GM18873 (cell line): Measurements from ENCODE around the gene CDH4.

Experiments used
- ATAC-seq: cut with Tn5 transposase; IDR thresholded peaks from one replicate; pipeline ENCODE4 v1.9.1; 2021; ENCODE audit warnings: mild to moderate bottlenecking, moderate library complexity, moderate number of reproducible peaks; ENCODE audit not compliant: unreplicated experiment, low FRiP score

Gene CDH4

DNA sequence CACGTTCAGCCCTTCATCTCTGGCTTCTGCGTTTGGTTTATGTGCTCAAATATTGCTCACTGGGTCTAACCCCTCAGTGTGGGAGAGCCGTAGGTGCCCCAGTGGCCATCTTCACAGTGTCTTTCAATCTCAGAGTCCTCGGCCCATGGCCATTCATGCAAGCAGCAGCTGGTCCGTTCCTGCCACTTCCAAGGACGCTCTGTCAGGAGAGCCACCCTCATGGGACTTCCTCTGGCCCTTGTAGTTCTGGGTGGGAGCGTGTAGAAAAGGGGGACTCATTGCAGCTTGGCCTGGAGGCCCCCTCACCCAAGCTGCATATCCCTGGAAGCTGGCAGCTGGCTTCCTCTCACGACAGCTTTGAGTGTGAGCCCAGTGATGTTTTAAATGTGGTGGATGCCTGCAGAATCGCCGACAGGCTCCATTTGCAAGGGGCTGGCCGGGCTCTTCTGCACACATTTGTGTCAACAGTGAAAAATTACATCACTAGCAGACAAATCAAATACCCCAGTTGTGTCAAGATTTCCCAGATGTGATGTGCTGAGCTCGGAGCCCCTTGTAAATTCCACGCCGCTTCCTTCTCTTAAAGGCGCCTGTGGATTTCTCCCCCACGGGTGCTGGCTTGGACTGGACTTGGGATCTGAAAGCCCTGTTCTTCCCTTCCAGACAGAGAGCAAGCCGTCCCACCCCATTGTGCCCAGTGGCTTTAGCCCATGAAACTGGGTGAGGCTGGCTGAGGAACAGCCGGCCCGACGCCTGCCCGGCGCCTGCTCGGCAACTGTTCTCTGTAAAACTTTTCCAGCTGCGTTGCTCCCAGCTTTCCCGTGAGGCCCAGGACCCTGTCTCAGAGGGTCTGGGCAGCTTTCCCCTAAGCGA, 453.6 kb downstream of the CDH4 start:
- no peak for ATAC-seq

DNA sequence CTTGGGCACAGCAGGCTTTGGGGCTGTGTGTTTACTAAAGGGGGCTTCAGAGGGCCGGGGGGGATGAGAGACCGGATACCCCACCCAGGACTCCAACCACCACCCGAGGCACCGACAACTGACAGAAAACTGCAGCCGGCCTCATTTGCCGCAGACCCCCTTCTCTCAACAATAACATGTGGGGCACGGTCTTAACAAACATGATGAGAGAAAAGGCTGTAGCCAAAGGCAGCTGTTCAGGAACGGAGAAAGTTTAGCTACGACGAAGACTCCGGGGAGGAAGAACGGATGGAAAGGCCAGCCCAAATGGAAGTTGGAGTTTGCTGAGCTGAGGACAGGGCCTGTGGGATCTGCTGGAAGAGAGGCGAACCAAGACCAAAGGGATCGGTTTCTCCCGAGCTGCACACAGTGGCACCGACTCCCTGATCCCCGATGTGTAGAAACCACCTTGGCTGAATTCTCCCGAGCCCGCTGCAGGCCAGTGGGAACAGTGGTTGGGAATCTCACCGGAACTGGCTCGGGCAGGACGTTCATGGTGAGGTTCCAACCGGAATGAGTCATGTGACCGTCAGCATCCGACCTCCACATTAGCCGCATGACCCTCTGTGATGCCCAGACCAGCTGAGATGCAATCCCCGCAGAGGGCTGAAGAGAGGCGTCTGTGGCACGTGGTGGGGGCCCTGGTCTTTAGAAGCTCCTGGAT, 454.3 kb downstream of the CDH4 start:
- ATAC-seq, result no peak

DNA sequence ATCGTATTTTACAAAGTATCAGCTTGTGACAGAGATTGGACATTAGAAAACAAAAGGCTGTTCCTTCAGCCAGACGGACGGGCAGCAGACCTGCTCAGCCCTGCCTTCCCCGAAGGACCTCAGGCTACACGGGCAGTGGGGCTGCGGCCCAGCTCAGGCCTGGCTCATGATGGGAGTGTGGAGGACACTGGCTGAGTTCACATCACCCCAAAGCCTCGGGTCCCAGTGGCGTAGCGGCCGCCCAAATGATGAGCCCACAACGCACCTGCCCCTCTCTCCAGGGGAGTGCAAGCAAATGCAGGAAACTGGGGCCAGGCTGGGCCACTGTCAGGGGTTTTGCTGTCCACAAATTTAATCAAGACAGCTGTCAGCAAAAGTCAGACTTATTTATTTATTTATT, 456.8 kb downstream of the CDH4 start:
- no peak for ATAC-seq

DNA sequence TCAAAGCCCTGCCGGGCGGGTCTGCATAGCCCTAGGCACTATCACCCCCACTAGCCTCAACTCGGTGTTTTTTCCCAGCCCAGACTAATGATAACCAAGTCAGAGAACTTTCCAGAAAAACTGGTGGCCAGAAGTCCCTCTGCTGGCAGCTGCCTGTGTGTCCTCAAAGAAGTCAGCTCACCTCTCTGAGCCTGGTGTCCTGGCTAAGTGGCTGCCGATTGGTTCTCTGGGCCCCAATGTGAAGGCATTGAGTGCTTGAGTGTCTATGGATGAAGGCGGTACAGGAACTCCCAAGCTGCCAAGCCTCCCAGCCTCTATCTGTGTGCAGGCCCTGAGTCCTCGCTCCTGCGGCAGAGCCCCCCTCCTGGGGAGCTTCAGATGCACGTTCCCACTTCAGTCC, 458.0 kb downstream of the CDH4 start:
- ATAC-seq, result no peak

DNA sequence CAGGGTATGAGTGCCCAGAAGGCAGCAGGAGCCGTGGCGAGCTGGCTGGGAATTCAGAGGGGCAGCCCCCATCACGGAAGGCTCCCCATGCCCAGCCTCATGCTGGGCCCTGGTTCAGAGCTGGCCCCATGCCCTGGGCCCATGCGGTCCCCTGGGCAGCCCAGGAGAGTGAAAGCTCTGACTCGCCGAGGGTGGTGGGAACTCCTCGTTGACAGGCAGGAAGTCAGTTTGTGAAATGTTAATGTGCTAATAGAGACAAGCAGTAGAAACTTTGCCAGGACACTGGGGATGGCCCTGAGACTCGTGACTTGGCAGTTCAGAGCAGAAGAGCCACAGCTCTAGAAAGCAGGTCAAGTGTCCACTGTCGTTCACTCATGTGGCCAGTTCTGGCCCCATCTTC, 460.6 kb downstream of the CDH4 start:
- no peak for ATAC-seq

DNA sequence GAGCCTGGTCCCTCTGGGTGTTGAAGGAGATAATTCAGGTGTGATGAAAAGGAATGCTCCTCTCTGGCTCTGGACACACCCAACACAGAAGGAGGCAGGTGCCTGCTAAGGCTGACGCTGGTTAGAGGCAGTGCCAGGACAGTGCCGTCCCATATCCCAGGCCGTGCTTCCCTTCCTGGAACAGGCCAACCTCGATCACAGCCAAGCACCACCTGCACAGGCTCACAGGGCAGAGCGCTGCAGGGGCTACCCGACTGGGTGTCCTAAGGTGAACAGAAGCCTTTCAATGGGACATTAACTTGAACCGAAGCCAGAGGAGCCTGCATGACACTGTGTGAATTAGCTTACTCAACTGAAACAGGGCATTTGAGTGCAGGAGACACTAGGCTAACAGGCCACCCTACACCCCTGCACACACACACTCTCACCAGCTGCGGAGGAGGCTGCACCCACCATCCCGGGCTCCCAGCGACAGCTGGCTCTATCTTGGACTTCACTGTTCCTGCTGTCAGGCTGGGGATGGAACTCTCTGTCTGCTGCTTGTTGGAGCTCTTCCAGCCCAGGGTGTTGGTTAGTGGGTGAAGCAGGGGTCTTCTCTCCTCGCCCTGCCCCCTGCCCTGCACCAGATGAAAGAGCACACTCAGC, 466.4 kb downstream of the CDH4 start:
- no peak for ATAC-seq

DNA sequence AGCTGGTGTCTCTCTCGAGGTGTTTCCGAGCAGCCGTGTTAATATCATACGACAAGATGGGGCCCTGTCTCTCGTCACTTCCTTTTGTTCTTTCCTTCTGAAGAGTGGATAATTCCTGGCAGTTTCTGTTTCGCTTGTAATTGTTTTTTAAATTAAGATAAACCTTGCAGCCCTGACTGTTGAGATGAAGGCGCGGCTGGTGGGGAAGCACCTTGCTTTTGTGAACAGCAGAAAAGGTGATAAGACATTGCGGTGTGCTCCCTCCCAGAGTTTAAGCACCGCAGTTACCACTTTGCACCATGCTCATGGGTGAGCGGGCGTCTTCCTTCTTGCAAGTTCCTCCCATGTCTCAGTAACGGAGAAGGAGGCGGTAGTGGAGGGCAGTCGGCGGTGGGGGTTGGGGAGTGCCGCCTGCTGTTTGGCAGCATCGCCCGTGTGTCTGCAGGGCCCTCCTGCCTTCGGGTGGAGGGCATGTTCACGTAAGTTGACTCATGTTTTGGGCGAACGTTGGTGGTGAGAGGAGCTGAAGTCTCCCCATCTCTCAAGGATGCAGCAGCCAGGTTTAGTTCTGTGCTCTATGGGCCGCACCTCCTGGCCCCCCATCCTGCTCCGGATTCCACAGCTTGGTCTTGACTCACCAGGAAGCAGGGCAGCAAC, 467.8 kb downstream of the CDH4 start:
- ATAC-seq, result no peak

DNA sequence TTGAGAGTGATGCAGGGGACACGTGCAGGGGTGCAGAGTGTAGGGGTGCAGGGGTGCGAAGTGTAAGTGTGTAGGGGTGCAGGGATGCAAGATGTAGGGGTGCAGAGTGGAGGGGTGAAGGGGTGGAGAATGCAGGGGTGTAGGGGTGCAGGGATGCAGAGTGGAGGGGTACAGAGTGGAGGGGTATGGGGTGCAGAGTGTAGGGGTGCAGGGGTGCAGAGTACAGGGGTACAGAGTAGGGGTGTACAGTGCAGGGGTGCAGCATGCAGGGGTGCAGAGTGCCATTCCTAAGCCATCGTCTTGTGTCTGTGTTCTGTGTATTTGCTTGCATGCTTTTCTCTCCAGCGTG, 468.3 kb downstream of the CDH4 start:
- no peak for ATAC-seq

DNA sequence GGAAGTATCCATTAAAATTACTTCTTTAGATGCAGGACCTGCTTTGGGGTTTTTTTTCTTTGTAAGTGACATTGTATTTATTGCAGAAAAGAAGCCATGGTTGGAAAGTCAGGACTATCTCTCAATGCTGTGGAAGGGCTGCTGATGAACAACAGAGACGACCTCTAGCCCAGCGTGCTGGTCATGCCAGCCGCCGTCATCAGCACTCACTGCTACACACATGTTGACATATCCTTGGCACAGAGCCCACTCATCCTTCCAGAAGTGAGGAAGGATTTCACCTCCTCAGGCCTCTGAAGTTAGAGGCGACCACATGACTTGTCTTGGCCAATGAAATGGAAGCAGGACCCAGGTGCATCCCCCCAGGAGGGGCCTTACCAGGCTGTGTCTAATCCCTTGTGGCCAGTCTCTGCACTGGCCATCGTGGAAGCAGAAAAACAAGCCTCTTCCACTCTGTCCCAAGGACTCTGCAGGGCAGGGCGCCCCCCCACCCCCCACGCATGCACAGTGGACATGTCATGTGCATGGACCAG, 470.2 kb downstream of the CDH4 start:
- ATAC-seq, result no peak

DNA sequence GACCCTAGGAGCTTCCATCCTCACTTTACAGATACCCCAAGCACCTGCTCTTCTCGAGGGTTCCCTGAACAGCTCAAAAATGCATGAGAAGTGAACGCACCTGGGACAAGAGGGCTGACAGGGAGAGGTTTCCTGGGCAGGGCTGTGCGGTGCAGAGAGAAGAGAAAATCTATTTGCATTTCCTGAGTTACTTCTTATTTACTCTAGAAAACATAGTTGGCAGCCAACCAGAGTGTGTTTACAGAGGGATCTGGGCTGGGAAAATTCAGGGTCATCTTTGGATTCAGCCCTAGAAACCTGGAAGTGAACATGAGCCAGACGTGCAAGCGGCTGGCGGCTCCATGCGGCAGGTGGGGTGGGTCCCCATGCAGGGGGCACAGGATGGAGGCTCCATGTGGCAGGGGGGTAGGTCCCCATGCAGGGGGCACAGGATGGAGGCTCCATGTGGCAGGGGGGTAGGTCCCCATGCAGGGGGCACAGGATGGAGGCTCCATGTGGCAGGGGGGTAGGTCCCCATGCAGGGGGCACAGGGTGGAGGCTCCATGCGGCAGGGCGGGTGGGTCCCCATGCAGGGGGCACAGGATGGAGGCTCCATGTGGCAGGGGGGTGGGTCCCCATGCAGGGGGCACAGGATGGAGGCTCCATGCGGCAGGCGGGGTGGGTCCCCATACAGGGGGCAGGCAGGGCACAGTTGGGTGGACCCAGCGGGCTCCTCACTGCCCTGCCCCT, 471.6 kb downstream of the CDH4 start:
- no peak for ATAC-seq

DNA sequence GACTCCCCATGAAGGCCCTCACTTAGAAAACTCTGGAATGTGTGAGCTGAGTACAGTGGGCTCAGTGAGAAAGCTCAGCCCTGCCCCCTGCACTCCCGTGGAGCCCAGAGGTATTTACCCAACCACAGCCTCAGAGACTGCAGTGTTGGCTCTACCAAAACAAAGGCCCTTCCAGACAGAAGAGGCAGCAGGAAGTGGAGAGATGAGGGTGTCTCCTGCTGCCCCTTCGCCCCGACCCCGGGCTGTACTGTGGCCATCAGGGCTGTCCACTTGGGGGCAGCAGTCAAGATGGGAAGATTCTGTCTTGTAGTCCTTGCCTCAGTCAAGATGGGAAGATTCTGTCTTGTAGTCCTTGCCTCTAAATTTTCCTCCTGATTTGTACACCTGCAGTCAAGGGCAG, 472.3 kb downstream of the CDH4 start:
- no peak for ATAC-seq

DNA sequence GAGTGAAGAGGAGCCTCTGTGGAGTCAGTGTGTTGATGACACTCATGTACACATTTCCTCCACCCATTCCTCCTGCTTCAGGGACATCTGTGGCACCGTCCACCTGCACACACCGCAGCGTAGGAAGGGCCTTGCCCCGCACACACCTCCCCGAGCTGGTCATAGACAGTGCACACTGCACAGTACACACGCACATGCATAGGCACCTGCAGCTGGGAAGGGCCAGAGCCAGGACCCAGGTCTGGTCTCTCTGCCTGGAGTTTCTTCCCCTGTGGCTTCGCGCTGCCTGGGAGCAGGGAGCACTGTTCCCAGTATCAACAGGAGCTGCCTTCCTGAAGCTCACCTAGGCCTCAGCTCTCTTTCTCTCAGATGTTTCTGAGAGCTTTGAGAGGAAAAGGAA, 473.1 kb downstream of the CDH4 start:
- ATAC-seq, result no peak

DNA sequence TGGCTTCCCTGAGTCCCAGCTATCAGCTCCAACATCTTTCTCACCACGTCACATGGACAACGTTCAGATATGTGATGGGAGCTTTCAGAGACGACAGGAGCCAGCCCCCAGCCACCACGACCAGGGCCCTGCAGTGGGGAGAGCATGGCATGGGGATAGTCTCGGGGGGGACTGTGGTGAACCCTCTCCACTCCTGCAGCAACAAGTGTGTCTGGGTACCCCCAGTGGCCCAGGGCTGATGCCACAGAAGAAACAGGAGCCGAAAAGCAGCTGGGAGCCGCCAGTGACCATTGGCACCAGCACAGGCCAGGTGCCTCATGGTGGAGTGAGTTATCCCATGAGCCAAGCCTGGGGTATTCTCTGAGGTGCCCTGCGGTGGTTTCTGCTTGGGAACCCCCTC, 473.9 kb downstream of the CDH4 start:
- no peak for ATAC-seq

DNA sequence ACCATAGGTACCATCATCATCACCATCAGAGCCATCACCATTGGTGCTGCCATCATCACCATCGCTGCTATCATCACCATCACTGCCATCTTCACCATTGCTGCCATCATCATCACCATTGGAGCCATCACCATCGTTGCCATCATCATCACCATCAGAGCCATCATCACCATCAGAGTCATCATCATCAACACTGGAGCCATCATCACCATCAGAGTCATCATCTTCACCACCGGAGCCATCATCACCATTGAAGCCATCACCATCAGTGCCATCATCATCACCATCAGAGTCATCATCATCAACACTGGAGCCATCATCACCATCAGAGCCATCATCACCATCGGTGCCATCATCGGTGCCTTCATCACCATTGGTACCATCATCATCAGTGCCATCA, 474.9 kb downstream of the CDH4 start:
- no peak for ATAC-seq

DNA sequence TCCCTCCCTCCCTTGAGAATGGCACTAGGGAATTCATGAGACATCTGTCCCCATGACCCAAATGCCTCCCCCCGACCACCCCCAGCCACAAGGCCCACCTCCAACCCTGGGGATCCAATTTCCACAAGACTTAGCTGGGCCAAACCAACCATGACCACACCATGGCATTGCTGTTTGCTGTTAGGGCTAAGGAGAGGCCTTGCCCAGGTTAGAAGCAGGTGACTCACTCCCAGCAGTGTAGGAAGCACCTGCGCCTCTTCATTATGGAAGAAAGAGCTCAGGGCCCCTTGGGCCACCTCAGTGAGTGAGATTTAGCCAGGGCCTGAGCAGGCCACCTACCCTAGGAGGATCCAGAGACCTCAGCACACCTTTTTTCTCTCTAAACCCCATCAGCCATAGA, 475.7 kb downstream of the CDH4 start:
- ATAC-seq, result no peak

DNA sequence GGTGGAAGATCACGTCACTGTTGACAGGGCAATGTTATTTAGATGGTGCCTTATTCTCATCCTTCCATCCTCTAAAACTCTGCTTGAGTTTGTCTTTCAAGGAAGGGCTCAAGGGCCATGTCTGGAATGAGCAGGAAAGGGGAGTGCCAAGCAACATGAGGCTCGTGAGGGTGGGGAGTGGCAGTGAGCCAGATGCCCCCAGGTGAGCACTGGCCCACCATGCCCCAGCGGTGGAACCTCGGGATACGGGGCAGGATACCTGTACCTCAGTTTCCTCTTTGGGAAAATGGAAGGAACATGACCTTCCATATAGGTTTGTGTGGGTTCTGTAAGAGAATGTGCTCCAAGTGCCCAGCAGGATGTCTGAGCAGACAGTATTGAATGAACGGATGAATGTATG, 476.3 kb downstream of the CDH4 start:
- ATAC-seq, result no peak

DNA sequence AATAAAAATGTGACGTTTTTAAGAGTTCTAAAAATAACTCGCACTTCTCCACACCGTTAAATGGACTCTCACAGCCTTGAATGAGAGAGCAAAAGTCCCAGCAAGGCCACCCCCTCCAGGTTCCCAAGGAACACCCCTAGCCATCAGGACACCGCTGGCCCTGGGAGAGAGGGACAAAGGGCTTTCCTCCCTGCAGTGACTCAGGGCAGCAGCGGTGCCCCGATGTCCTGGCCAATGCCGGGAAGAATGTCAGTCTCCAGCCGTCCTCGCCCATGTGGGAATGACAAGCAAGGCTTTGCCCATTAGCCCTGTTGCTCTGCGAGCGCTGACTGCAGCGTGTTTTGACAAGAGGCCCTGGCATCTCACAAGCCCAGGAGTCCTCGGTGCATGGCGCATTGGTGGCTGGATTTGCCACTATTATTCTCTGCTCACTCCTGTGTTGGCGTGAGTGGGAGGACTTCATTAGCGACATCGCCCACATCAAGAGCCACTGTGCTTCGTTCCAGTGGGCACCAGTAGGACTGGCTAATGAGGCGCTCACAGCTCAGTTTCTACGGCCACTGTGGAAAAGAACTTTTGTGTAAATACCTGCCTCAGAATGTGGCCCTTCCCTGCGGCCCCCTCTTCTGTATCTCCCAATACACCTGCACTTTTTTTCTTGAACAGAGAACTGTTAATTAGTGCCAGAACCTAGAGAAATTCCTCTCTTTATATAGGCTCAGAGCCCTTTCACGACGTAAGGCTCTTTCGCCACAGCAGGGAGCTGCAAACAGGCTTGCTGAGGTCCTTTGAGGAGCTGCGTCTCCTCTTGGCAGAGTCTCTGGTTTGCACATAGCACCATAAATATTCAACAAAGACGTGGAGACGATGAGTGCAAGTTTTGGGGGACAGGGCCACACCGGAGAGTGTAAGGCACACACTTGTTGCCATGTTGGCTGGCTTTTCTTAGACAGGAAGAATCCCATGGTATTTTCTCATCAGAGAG, 477.0 kb downstream of the CDH4 start:
- no peak for ATAC-seq

DNA sequence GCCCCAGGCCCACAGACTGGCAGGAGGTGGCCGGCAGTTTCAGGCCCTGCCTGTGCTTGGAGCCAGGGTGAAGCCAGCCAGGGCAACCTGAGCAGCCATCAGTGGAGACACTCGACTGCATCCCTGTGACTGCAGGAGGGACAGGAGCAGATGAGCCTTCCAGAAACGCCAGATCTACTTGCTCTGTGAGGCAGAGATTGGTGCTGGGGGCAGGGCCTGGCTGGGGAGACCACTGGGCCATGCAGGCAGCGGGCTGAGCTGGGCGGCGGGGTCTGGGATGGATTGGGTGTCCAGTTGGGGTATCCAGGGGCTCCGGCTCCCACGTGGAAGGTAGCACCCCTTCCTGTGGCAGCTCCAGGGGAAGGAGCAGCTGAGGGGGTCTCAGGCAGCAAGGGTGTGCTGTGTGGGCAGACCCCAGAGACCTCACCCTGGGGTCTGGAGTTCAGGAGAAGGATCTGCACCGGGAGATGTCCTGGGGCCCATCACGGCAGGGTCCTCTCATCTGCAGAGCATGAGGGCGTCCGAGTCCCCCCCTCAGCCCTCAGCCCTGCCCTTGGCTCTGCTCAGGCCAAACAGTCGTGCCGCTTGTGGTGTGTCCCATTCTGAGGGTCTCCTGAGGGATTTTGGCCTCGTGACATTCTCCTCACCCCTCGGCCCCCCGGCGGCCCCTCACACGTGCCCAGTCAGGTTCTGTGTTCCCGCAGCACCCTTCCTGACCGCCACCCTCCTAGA, 478.7 kb downstream of the CDH4 start:
- ATAC-seq, result no peak
